ENCODE results near the gene TMEM135. TPM values are rescaled to one million over a fixed set of nuclear protein-coding genes. Genes with fewer than 3 reads are reported as not detected.

The TMEM135 gene
- total RNA-seq, 4 donors from 2014 or later: 51.3 to 73.8 (median 52.4) TPM

- no peak for TF ChIP-seq CTCF (IDR thresholded peaks at IDR 0.05; ENCODE audit: low read depth)
Observed at GRCh38 chr11:87252869-87253268, 215.1 kb downstream of the TMEM135 start.

- no peak for TF ChIP-seq CTCF (IDR thresholded peaks at IDR 0.05; ENCODE audit: low read depth)
Observed at GRCh38 chr11:87254562-87254961, 216.8 kb downstream of the TMEM135 start.

GRCh38 chr11:87255589-87255988, 217.9 kb downstream of the TMEM135 start:
- no peak for TF ChIP-seq CTCF (IDR thresholded peaks at IDR 0.05; ENCODE audit: low read depth)

- TF ChIP-seq CTCF (IDR thresholded peaks at IDR 0.05; ENCODE audit: low read depth): no peak
Observed at GRCh38 chr11:87256694-87257340, 219.1 kb downstream of the TMEM135 start.

GRCh38 chr11:87258171-87258833, 220.6 kb downstream of the TMEM135 start:
- no peak for TF ChIP-seq CTCF (IDR thresholded peaks at IDR 0.05; ENCODE audit: low read depth)

GRCh38 chr11:87259736-87260135, 222.0 kb downstream of the TMEM135 start:
- TF ChIP-seq CTCF (IDR thresholded peaks at IDR 0.05; ENCODE audit: low read depth): no peak

- no peak for TF ChIP-seq CTCF (IDR thresholded peaks at IDR 0.05; ENCODE audit: low read depth)
Observed at GRCh38 chr11:87260811-87261210, 223.1 kb downstream of the TMEM135 start.
